Astrocyte (in vitro differentiated cells and primary cell): ENCODE measurements around the gene CRBN.
A peak's percentile ranks its signal among the peaks of the same experiment; 100 is the strongest.

Source experiments
- CTCF ChIP-seq: IDR thresholded peaks from 2 replicates; pipeline ENCODE4 v1.5.1; 2011; ENCODE audit warnings: low read depth, mild to moderate bottlenecking, inconsistent platforms, low read length, moderate library complexity; ENCODE audit not compliant: insufficient read depth
- EZH2 ChIP-seq: IDR thresholded peaks from 2 replicates; pipeline ENCODE4 v1.6.1; 2012; ENCODE audit warnings: mild to moderate bottlenecking, low read length, inconsistent platforms; ENCODE audit not compliant: insufficient read depth

DNA sequence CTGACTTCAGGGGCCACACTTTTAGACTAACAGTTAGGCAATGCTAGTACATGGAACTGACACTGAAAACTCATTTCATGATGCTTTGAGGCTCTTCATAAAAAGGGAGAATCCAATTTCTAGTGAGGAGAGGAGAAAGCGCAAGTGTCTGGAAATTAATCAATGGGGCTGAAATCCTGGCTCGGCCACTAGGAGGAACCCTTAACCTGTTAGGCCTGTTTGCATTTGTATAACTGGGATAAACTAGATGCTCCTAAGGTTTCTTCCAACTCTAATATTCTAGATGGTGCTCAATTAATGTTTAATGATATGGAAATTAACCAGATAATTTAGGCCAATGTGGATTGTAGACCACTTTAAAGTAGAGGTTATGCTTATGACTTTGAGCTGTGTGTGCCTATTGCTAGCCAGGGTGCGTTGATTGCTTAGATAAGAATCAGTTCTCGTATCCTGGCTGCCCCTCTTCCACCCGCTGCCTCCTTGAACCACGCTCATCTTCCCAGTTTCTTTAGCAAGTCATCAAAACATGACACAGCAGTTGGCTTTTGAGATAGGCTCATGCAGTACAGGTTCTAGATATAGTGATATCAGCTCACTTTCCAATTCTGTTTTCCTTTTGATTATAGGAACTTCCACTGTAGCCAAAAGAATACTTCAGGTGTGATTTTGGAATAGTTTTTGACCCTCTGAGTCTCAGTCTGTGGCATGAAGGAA is 16.8 kb upstream of the CRBN start:
- TF ChIP-seq CTCF (peak; percentile 60), EZH2 (no peak)
